Measurements from ENCODE around the gene PDE4DIP.
"Not testable (repeated sequence)": the region's sequence is repeated elsewhere in the genome, so short reads cannot be mapped to it uniquely, and the experiment has no call there.

The PDE4DIP gene

DNA sequence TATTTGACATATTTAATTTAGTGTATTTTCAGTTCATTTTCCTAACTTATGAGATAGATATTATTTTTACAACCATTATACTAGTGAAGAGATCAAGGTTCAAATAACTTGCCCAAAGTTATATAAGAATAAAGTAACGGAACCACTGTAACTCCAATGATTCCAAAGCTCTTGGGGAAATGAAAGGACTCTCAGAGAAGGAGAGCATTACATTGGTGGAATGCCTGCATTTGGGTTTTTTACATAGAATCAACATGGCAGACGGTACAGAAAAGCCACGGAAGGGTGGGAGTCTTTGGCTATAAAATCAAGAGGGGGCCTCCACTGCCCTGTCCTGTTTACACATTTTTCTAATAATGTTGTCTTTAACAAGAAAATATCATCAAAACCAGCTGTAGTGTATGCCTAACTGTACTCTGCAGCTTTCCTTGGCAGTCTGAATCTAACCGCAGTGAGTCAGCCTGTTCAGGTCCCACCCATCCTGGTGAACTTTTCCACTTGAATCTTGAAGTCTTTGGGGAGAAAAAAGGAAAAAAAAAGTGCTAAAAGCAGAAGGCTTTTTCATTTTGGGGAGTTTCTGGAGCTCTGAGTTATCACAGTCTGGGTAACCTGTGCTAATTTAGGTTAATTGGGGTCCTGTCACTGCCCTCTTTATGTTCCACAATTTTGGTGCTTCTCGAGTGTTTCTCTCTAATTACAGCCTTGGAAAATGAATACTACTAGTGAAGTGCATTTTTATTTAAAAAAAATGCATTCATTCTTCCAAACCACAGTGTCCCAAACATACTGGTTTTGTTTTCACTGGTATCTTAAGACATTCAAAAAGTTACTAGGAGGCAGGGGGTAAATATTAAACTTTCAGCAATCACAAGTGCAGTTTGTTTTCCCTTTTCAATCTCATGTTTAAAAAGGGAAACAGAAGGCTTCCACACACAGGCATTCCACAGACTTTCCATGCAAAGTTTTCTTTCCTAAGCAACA, 30.5 kb downstream of the PDE4DIP start:
- DNase-seq (ENCODE audit: low read depth) = not testable (repeated sequence)

DNA sequence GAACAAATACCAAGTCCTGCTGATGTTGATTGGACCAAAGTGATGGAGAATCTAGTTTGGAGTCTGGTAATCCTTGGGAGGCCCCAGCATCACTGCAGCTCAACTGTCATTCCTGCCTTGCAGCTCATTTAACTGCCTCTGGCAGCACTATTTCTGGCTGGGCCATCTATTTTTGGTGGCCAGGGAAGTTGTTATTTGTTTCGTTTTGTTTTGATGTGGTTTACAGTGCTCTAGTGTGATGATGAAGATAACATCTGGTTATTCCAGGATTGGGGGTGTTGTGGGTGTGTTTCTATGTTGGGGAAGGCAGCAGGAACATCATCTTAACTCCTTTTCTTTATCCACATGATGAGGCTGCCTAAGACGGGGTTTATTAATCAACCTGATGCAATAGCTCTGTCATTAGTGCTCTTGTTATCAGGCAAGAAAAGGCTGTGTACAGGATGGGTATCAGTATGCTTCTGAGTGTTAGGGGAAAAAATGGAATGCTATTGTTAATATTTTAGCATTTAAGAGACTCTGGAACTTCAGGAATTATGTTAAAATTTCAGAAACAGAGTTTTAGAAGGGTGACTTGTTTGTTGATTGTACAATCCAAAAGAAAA, 35.7 kb downstream of the PDE4DIP start:
- DNase-seq (ENCODE audit: low read depth) = not testable (repeated sequence)

DNA sequence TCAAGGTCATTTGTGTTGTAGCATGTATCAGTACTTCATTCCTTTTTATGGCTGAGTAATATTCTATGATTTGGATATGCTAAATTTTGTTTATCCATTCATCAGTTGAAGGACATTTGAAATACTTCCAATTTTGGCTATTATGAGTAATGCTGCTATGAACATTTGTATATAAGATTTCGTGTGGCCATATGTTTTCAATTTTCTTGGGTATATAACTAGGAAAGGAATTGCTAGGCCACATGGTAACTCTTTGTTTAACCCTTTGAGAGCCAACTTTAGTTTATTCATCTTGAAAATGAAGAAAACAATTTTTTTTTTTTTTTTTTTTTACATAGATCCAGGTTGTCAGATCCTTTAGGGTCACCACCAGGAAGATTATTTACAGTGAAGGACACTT, 37.0 kb downstream of the PDE4DIP start:
- not testable (repeated sequence) for DNase-seq (ENCODE audit: low read depth)

DNA sequence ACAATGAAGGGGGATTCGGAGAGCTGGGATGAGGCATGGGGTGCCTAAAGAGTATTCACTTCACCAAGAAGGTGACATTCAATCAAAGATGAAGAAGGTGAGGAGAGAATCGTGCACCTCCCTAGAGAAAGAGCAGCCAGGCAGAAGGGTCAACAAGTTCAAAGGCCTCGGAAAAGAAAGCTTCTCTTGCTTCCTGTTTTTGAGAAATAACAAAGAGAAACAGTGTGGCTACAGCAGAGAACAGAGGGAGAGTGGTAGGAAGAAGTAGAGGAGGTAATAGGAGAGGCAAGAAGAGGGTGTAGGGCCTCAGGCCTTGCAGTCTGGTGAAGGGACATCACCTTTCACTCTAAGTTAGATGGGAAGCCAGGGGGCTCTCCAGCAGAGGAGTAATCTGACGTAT, 41.0 kb downstream of the PDE4DIP start:
- not testable (repeated sequence) for DNase-seq (ENCODE audit: low read depth)

DNA sequence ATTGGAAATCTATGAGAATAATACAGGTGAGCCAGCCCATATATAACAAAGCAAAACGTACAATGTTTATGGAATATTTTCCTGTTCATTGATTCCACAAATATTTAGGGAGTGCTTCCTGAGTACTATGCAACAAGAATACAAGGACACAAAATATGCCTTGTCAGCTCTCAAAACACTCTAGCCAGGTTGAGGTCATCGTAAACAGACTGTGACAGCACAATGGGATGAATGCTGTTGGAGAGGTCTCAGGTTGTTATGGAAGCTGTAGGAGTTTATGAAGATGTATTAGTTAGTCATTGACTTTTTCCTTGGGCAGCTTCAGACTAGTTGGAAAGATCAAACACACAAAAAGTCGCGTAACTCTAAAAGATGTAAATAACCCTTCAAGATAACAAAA, 42.1 kb downstream of the PDE4DIP start:
- DNase-seq (ENCODE audit: low read depth) = not testable (repeated sequence)

DNA sequence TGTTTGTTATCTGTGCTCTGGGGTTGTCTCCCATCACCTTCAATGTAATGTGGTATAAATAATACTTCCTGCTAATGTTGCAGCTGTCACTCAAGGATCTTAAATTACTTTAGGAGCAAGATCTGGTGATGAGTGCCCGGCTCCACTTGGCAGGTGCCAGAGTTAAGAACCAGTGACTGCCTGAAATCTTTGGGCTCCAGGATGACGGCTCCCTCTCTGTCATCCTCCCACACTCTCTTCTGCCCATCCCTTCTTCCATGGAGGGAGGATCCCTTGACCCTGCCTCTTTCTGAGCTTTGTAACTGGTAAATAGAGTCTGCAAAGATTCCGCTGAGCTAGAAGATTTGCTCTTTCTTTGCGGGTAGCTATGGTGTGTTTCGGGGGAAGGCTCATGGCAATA, 44.4 kb downstream of the PDE4DIP start:
- not testable (repeated sequence) for DNase-seq (ENCODE audit: low read depth)

DNA sequence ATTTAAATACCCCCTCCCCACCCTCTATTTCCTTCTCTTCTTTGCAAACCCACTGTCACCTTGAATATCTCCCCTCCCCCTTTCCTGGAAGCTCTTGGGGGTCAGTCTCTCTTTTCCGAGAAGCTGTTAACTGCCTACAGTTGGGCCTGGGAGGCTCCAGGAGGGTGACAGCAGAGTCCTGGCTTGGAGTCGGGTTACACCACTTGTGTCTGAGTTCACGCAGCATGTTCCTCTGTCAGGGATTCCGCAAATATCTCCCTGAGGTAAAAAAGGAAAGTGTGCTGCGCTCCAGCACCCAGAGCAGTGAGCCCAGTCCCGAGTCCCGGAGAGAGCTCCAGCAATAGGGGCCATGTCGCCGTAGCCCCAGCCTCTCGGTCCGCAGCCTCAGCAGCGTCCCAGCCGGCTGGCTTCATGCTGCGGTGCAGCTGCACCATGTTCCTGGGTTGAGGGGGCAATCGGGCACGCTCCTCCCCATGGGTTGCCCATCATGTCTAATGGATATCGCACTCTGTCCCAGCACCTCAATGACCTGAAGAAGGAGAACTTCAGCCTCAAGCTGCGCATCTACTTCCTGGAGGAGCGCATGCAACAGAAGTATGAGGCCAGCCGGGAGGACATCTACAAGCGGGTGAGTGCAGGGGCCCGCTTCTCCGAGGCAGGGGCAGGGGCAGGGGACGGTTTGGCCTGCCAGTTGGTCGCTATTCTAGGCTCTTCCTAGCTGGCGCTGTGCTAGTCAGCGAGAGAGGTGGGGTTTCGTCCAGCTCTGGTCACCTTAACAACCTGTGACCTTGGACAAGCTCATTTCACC, 45.2 kb downstream of the PDE4DIP start:
- DNase-seq (ENCODE audit: low read depth) = not testable (repeated sequence)

DNA sequence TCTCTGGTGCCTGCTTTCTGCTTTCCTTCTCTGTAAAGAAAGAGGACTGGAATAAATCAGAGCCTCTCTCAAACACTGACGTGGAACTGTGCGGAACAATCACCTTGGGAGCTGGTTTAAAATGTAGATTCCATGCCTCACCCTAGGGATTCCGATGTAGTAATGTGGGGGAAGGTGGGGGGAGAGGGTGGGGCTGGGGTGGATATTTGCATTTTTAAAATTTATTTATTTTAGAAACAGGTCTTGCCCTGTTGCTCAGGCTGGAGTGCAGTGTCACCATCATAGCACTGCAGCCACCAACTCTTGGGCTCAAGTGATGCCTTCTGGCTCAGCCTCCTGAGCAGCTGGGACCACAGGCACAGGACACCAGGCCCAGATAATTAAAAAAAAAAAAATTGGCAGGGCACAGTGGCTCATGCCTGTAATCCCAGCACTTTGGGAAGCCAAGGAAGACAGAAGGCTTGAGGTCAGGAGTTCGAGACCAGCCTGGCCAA, 45.9 kb downstream of the PDE4DIP start:
- not testable (repeated sequence) for DNase-seq (ENCODE audit: low read depth)

DNA sequence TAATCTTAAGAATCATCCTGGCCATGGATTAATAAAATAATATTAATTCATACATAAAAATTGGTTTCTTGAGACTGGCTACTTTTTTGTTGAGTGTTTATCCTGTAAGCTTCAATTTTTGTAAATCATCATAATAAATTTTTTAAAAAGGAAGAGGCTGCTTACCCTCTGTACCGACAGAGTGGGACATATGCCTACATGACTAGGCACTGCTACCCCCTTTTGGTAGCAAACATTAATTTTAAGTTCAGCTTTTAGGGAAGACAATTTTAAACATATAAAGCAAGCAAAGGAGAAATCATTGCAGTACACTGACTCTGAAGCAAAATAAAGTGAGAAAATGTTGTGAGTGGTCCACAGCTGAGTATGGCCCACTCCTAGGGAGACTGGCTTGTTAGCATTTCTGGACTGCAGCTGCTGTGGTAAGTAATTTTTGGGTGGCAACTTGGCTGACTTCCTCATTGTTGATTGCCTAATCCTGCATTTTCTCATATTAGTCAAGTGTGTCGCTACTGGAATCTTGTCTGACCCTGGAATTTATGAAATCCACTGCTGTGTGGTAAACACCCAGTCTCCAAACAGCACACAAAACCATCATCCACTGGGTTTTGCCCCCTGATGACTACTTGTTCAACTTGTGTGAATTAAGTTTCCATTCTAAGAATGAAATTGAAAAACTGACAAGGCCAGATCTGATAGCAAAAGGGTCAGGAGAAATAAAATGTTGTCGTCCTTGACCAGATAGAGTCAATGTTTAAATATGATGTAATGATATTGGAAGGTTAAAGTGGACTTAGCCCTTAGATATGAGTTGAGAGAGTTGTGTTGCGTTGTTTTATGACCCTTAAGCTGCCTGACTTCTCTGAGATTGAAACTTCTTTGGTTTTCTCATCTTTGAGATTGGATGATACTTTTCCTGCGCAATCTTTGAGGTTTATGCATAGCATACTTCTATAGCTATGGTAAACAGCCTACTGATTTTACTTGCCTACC, 50.4 kb downstream of the PDE4DIP start:
- DNase-seq (ENCODE audit: low read depth) = not testable (repeated sequence)

DNA sequence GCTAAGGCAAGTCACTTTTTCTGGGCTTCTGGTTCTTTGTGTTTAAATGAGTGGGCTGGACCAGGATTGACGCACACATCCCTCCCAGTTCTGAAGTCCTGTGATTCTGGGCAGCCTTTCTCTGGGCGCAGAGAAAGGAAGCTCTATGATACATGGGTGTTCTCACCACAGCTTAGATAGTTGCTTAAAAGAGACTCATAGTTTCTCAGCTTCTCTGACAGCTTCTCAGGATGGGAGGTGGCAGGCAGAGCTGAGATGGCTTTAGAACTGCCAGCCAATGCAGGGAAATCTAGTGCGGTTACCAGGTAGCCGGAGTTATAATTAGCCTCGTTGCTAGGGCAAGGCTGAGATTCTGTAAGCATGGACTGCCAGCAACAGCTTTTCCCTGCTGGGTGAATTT, 55.8 kb downstream of the PDE4DIP start:
- DNase-seq (ENCODE audit: low read depth) = not testable (repeated sequence)

DNA sequence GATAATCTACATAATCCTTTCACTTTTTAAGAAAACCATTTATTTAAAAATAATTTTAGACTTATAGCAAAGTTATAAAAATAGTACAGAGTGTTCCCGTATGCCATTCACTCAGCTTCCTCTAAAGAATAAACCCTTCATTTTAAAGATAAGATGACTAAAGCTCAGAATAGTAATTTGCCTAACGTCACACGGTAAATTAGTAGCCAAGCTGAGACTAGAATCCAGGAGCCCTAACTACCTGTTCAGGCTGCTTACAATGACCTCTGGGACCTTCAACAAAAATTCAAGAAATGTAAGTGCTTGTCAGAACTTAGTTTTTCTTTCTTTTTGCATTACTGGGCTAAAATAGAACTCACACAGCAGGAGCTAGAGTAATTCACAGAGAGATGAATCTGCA, 56.5 kb downstream of the PDE4DIP start:
- DNase-seq (ENCODE audit: low read depth) = not testable (repeated sequence)

DNA sequence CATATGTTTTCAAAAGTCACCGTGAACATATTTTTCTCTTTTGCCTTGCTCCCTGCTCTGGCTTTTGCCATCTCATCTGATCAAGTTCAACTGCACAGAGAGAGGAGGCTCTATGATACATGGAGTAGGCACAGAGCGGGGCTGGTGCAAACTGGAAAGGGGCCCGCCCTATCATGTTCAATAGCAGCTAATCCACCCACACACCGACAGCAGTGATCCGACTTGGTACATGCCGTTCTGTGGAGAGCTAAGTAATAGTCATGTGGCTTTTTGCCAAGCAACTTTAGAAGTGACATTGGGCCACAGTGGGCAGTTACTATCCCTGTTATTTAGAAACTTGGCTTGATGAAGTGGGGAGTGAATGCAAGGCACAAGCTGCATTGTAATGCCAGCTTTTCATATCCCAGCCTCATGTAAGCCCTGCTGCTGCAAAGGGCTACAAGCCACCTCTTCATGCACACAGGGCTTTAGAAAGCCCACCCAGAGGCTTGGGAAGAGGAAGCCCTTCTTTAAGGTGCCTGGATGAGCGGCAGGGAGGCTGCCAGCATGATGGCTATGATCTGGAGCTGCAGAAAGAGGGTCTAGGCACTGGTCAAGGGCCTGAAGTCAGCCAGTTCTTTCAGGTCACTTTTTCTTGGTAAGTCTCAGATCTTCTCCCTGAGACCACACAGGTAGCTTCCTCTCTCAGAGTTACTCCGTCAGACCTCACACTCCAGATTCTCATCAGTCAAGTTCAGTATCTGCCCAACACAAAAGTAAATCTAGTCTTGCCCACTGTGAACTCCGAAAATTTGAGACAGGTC, 57.1 kb downstream of the PDE4DIP start:
- DNase-seq (ENCODE audit: low read depth) = not testable (repeated sequence)

DNA sequence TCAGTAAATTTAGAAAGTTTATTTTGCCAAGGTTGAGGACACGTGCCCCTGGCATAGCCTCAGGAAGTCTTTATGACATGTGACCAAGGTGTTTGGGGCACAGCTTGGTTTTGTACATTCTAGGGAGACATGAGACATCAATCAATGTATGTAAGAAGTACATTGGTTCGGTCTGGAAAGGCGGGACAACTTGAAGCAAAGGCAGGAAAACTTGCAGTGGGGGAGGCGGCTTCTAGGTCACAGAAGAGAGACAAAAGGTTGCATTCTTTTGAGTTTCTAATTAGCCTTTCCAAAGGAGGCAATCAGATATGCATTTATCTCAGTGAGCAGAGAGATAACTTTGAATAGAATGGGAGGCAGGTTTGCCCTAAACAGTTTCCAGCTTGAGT, 57.7 kb downstream of the PDE4DIP start:
- not testable (repeated sequence) for DNase-seq (ENCODE audit: low read depth)

DNA sequence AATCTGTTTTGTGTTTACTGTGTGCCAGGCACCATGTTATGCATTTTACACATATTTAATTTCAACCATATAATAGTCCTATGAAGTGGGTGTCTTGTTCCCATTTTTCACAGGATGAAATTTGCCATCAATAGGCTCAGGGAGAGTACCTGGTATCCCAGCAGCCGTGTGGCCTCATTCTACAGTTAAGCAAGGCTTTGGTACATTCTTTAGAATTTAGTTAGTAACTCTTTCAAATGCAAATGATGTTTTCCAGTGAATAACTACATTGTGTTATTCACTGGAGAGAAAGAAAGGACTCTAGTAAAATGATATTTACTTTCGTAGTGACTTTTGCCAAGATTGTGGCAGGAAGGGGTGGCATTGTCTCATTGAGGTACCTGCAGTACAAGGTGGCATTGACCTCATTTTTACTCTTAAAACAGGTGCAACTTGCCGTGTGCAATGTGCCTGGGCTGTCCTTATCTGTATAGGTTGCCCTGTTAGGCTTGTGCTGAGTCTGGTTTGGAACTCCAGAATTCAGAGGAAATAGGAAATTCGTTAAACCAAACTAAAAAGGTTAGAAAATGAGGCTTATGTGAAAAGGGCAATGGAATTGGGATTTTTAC, 65.1 kb downstream of the PDE4DIP start:
- not testable (repeated sequence) for DNase-seq (ENCODE audit: low read depth)

DNA sequence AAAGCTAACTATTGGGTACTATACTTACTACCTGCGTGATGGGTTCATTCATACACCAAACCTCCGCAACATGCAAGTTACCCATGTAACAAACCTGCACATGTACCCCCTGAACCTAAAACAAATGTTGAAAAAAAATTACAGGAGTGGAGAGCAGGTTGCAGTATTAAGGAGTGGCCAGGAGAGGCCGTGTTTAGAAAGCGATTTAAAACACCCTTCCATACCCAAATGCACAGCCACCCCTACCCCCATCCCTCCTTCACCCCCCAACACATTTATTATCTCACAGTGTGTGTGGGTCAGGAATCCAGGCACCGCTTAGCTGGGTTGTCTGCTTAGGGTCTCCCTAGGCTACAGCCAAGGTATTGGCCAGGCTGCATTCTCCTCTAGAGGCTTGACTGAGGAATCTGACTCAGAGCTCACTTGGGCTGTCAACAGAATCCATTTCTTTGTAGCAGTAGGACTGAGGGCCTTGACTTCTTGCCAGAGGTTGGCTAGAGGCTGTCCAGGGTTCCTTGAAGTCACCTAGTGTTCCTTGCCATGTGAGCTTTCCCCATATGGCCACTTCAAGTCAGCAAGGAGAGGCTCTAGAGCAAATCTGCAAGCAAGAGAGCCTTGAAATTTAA, 67.2 kb downstream of the PDE4DIP start:
- DNase-seq (ENCODE audit: low read depth) = not testable (repeated sequence)

DNA sequence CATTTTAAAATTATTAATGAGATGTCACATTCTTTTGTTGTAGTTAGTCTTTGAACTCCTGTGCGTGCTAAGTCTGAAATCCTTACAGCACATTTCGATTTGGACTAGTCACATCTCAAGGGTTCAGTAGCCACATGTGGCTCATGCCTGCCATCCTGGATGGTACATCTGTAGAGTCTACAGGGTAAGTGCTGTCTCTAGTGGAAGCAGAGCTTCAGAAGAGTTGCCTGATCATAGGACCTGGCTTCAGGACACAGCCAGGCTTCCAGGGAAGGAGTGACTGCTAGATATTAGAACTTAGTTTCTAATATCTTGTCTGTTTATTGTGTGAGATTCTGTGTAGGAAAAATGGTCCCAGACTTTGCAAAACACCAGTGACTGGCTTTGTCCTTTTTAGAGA, 72.0 kb downstream of the PDE4DIP start:
- DNase-seq (ENCODE audit: low read depth) = not testable (repeated sequence)

DNA sequence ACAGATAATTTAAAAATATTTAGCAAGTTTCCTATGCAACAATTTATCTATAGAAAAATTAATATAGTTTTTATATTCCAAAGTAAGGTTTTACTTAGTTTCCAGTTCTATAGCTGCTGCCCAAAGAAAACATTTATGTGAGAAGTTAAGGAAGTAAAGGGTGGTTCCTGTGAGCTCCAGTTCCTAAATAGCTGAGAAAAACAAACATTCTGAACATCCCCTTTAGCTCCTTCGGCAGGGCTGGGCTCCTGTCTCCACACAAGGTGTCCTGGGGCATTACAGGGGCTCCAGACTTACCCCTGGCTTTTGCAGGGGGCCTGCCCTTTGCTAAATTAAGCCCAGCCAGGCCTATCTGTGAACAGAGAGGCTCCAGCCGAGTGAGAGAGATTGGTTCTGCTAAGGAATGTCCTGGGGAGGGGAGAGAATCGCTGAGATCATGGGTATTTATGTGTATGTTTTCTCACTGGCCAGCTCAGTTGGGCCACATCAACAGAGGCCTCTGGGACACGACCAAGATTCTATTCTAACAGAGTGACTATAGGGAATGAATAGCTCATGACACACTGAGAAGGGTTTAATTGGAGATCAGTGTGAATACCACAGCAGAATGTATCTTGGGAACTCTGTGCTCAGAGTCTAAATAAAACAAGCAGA, 72.6 kb downstream of the PDE4DIP start:
- DNase-seq (ENCODE audit: low read depth) = not testable (repeated sequence)

DNA sequence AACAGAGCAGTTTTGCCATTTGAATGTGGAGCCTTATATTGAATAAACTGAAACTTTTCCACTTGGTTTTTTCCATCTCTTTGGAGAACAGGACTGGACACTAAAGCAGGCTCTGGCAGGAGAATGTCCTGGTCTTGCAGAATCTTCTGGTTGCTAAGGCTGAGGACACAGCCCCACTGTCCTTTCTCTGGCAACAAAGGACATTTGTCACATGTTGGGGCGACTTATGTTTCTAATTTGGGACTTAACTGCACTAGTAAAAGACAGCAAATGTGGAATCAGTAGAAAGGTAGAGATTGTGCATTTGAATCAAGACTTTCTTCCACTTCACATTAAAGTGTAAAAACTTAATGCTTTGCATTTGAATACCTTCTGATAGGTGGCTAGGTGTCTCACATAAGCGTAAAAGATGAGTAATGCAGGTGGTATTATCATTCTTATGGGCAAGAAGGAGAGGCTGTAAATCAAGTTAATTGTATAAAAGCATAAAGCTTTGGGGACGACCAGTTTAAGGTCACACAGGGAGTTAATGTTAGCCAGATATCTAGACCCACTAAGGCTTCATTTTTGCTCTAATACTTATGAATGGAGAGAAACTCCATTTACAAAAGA, 74.7 kb downstream of the PDE4DIP start:
- not testable (repeated sequence) for DNase-seq (ENCODE audit: low read depth)
